Transverse colon (tissue), 3 donors: ENCODE results near the gene RABGAP1.

Source experiments
- POLR2A ChIP-seq: fragments of 450-650 bp; IDR thresholded peaks from one replicate; pipeline ENCODE4 v1.6.1; 2016; ENCODE audit warnings: antibody characterized with exemption, mild to moderate bottlenecking, moderate library complexity
- TF ChIP-seq, protein P1 (sequence below), 5 experiments: fragments of 200-600 bp in 3 of 5; fragments of 450-650 bp in 2 of 5; sonication (generic) in 3 of 5; IDR thresholded peaks; 1 replicate in 2 of 5; 2 replicates in 3 of 5; pipeline ENCODE4 v1.5.1; 2016 to 2017; ENCODE audit warnings: antibody characterized with exemption in 5 of 5, inconsistent platforms in 3 of 5, mild to moderate bottlenecking in 2 of 5, moderate library complexity in 1 of 5

GRCh38 chr9:123085916-123086315 lies 145.1 kb downstream of the RABGAP1 start:
- TF ChIP-seq POLR2A = no peak
- TF ChIP-seq, protein P1, sequence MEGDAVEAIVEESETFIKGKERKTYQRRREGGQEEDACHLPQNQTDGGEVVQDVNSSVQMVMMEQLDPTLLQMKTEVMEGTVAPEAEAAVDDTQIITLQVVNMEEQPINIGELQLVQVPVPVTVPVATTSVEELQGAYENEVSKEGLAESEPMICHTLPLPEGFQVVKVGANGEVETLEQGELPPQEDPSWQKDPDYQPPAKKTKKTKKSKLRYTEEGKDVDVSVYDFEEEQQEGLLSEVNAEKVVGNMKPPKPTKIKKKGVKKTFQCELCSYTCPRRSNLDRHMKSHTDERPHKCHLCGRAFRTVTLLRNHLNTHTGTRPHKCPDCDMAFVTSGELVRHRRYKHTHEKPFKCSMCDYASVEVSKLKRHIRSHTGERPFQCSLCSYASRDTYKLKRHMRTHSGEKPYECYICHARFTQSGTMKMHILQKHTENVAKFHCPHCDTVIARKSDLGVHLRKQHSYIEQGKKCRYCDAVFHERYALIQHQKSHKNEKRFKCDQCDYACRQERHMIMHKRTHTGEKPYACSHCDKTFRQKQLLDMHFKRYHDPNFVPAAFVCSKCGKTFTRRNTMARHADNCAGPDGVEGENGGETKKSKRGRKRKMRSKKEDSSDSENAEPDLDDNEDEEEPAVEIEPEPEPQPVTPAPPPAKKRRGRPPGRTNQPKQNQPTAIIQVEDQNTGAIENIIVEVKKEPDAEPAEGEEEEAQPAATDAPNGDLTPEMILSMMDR (IDR thresholded peaks at IDR 0.05) = no peak
